ENCODE measurements around the gene GSX2.

- TF ChIP-seq POLR2A (IDR thresholded peaks at IDR 0.05; ENCODE audit: low read length): no peak
- TF ChIP-seq GATA1 (IDR thresholded peaks at IDR 0.05; ENCODE audit: low read depth, low read length): no peak
These were observed 3.5 kb upstream of the GSX2 start for GRCh38 chr4:54096295-54096962.

Measured in erythroblast (primary cell).